LNCAP (cell line): ENCODE results near the gene SGCE.

Experiments used
- CTCF ChIP-seq: fragments of 450-650 bp; IDR thresholded peaks from 2 replicates; pipeline ENCODE4 v1.5.1; 2017; ENCODE audit warnings: mild to moderate bottlenecking

Gene SGCE

GRCh38 chr7:94559972-94560371 is 96.0 kb downstream of the SGCE start:
- TF ChIP-seq CTCF: no peak

- no peak for TF ChIP-seq CTCF
Observed at GRCh38 chr7:94557215-94557614, 98.7 kb downstream of the SGCE start.

GRCh38 chr7:94556028-94556427 is 99.9 kb downstream of the SGCE start:
- TF ChIP-seq CTCF: no peak

- no peak for TF ChIP-seq CTCF
Observed at GRCh38 chr7:94547126-94547525, 108.8 kb downstream of the SGCE start.

GRCh38 chr7:94540428-94540827 is 115.5 kb downstream of the SGCE start:
- TF ChIP-seq CTCF: no peak
